Muscle layer of colon (tissue), 2 donors: ENCODE results near the gene IGSF22.

ENCODE experiments used
- H3K27ac ChIP-seq: one replicate; pipeline ENCODE4 v1.7.0; 2013; ENCODE audit warnings: low read depth, mild to moderate bottlenecking, low read length, moderate library complexity
- H3K27me3 ChIP-seq, 2 donors: one replicate each; pipeline ENCODE4 v1.7.0; 2013; ENCODE audit warnings: low read length in 2 of 2, mild to moderate bottlenecking in 2 of 2; ENCODE audit not compliant: insufficient read depth in 2 of 2, control insufficient read depth in 1 of 2
- H3K36me3 ChIP-seq: one replicate; pipeline ENCODE4 v1.7.0; 2013; ENCODE audit warnings: mild to moderate bottlenecking, low read length; ENCODE audit not compliant: insufficient read depth
- H3K4me1 ChIP-seq: one replicate; pipeline ENCODE4 v1.7.0; 2013; ENCODE audit warnings: mild to moderate bottlenecking, low read length; ENCODE audit not compliant: insufficient read depth
- H3K4me3 ChIP-seq, 2 donors: one replicate each; pipeline ENCODE4 v1.7.0; 2013; ENCODE audit warnings: low read length in 2 of 2, low read depth in 1 of 2, mild to moderate bottlenecking in 1 of 2, moderate library complexity in 1 of 2
- H3K9ac ChIP-seq: one replicate; pipeline ENCODE4 v1.7.0; 2013; ENCODE audit warnings: low read length
- H3K9me3 ChIP-seq: one replicate; pipeline ENCODE4 v1.7.0; 2013; ENCODE audit warnings: mild to moderate bottlenecking, low read length
- donor health status: abdominal sarcoma.
- donor health status: Adenocarcinoma of cecum.

IGSF22 gene

DNA sequence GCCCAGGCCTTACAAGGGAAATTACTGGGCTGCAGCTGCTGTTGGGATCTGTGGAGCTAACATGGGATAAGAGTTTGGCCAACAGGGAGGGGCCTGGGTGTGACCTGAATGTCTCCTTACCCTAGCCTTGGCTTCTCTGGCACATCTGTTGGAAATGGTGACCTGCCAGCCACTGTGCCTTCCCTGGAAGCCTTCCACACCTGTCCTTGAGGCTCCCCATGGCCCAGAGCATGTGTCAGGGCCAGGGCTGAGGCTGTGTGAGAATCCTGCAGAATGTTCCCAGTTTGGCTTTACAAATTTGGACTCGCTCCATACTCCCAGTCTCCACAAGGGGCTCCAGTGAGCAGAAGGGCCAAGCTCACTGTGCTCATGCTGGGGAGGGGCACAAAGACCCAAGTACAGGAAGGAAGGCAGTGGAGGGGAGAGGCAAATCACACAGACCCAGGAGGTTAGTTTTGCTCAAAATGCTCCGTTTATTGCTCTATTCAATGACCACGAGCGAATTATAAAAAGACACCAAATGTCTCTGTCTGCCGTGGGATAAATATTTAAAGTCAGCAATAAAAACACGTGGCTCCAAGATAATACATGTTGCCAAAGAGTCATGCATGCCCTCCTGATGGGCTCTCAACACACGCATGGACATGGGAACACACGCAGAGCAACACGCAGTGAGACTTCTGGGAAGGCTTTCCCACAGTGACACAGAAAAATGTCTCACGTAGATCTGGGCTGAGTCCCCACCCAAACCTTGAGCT, 1.7 kb upstream of the IGSF22 start:
- Histone ChIP-seq H3K4me1 (peaks cover 8% of the 10 kb centered on the region), H3K27me3 (no peaks in the 10 kb centered on the region), H3K9me3 (no peaks in the 10 kb centered on the region), H3K9ac (no peak overlapping the region), H3K4me3 (no peak overlapping the region), H3K27ac (no peak overlapping the region), H3K36me3 (no peaks in the 10 kb centered on the region)

DNA sequence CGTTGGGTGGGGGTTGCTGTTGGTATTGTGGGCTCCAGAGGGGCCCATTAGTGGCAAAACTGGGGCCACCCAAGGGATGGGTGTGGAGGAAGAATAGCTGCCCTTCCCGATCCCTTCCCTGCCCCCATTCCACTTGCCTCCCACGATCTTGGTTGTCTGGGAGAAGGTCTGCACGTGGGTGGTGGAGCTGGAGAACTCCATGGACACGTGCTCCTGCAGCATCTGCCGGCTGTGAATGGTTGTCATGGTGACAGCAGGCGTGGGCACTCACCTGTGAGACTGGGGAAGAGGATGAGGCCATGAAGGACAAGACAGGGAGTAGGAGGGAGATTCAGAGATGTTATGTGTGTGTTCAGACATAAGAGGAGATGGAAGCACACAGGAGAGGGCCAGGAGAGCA, 2.0 kb downstream of the IGSF22 start:
- Histone ChIP-seq H3K9ac (no peak overlapping the region), H3K36me3 (no peaks in the 10 kb centered on the region), H3K4me3 (no peak overlapping the region), H3K27ac (no peak overlapping the region), H3K27me3 (no peaks in the 10 kb centered on the region), H3K4me1 (peaks cover 25% of the 10 kb centered on the region), H3K9me3 (no peaks in the 10 kb centered on the region)

DNA sequence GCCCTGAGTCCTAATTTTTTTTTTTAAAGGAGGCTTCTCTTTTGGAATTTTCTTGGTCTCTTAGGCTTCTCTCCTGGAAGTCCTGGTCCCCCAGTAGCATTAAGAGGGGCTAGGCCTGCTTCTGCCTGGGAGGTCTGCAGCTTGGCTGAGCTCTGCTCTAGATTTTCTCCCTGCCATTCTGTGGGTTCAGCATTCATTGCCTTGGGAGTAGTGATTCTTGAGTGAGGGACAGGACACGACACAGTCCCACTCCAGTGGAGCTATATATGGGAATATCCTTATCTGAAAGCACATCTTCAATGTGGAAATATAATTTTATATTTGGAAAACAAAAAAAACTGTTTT, 3.7 kb downstream of the IGSF22 start:
- Histone ChIP-seq H3K4me1 (peaks cover 17% of the 10 kb centered on the region), H3K9me3 (no peaks in the 10 kb centered on the region), H3K27ac (no peak overlapping the region), H3K4me3 (peak overlapping the region in 1 of 2 donors; percentile 67), H3K27me3 (no peaks in the 10 kb centered on the region), H3K9ac (no peak overlapping the region), H3K36me3 (no peaks in the 10 kb centered on the region)

DNA sequence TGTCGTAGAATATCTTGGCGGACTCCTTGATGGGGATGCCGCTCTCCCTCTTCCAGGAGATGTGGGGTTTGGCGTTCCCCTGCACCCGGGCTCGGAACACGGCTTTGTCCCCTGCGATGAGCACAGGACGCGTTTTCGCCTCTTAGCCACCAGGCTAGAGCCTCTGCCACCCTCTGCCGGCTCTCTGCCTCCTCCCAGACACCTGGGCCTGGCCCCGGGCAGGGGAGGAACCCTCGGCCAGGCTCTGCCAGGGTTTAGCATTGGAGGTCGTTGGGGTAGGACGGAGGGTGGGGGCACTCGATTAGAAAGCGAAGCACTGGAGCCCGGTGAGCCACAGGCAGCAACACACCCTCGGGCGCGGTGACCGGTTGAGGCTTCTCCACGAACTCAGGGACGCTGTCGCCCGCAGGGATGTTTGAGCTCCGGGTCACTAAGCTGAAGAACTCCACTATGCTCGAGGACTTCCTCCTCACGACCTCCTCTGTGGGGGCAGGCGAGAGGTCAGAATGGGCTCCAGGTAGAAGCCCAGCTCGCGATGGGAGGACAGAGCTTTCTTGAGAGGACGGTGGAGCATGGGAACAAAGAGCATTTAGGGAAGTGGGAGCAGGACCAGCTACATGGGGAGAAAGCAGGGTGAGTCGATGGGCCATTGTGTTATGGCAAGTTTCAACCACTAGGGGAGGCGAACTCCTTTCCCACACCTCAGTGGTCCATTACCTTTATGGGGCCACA, 4.3 kb downstream of the IGSF22 start:
- peak overlapping the region; percentile 56 to 67 for H3K4me3 ChIP-seq
- peak overlapping the region; percentile 68 for H3K9ac ChIP-seq
- no peaks in the 10 kb centered on the region for H3K27me3 ChIP-seq
- H3K36me3 ChIP-seq: no peaks in the 10 kb centered on the region
- H3K4me1 ChIP-seq: peaks cover 17% of the 10 kb centered on the region
- peak overlapping the region; percentile 28 for H3K27ac ChIP-seq
- H3K9me3 ChIP-seq: no peaks in the 10 kb centered on the region

DNA sequence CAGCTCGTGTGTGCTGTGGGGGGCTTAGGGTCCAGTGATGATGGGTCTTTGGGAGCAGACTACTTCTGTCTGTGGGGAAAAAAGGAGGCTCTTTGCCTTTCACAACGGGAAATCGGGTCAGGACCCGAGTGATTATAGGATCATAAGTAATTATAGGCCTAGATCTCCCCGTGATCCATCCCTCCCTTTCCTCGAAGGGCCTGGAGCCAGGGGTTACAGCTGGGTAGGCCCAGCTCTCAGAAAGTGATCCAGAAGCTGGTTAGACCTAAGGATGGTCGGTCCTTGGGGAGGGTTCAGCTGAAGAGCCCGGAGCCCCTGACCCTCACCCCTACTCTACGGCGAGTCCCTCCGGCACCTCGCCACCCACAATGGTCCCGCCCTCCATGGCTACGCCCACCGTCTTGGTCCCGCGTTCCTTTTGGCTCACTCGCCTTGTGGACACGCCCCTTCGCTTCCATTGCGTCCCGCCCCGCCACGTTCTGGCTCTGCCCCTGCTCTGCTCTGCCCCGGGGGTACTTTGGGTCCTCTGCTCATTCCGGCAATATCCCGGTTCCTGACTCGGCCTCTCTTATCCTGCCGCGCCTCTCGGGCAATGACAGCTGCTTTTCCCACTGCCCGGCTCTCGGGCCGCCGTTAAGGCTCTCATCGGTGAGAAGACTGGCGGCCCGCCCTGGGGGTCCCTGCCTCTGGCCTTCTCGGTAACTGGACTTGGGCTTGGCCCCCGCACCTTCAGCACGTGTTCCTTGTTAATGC, 5.0 kb downstream of the IGSF22 start:
- H3K4me1 ChIP-seq: peaks cover 17% of the 10 kb centered on the region
- H3K36me3 ChIP-seq: no peaks in the 10 kb centered on the region
- H3K27ac ChIP-seq: peak overlapping the region; percentile 28
- no peaks in the 10 kb centered on the region for H3K9me3 ChIP-seq
- H3K4me3 ChIP-seq: peak overlapping the region; percentile 56 to 67
- H3K27me3 ChIP-seq: no peaks in the 10 kb centered on the region
- peak overlapping the region; percentile 68 for H3K9ac ChIP-seq

DNA sequence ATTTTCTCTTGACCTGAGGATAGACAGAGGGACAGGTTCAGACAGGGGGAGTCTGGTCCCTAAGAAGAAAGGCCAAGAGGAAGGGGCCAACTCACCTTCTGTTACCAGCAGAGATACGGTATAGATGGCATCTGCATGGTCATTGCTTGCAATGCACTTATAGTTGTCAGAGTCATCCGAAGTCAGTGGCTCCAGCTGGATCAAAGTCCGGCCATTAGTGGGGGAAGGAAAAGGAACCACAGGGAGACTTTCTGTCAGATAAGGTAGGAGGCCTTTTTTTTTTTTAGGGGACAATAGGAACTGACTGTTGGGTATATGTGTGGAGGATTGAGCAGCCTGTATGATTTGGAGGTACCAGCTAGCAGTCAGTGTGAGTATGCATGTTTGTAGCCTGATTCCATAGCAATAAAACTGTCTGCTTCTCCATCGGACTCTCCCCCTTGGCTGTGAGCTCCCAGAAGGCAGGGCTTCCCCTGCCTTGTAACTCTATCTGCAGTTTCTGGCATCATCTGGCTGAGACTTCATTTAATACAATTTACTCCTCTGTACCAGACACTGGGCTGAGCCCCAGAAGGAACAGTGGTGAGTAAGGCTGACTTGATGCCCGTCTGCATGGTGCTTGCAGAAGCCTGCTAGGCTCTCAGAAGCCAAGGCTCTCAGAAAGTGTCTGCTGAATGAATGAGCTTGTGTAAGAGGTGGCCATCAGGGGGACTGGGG, 5.7 kb downstream of the IGSF22 start:
- Histone ChIP-seq H3K4me1 (peaks cover 17% of the 10 kb centered on the region), H3K27ac (no peak overlapping the region), H3K27me3 (no peaks in the 10 kb centered on the region), H3K9ac (peak overlapping the region; percentile 68), H3K9me3 (no peaks in the 10 kb centered on the region), H3K36me3 (no peaks in the 10 kb centered on the region), H3K4me3 (peak overlapping the region in 1 of 2 donors; percentile 67)

DNA sequence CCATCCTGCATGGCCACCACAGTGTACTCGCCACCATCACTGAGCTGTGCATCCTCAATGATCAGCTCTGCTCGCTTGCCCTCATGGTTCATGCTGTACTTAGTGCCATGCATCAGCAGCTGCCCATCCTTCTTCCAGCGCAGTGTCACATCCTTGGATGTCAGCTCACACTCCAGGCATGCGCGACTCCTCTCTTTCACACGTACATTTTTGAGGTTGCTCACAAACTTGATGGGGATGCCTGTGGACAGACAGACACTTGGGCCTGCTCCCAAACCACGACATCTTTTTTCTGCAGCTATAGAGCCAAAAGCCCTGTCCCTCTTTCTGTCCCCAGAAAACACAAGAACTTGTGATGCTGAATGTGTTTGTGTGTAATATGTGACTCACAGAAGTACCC, 10.5 kb downstream of the IGSF22 start:
- Histone ChIP-seq H3K9me3 (no peaks in the 10 kb centered on the region), H3K36me3 (no peaks in the 10 kb centered on the region), H3K4me1 (peaks cover 6% of the 10 kb centered on the region), H3K4me3 (no peak overlapping the region), H3K9ac (no peak overlapping the region), H3K27ac (no peak overlapping the region), H3K27me3 (no peaks in the 10 kb centered on the region)

DNA sequence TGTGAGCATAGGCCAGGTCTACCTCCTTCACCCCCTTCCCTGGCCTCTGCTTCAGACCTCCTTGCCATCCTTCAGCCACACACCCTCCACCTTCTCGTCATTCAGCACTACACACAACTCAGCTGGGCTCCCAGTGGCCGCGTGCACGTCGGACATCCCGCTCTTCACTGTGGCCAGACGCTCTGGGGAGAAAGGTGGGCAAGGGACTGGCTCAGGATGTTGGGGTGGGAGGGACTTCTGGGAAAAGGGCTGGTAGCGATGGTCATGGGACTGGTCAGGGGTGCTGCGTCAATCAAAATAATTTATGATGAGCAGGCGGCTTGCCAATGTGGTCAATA, 11.6 kb downstream of the IGSF22 start:
- no peaks in the 10 kb centered on the region for H3K4me1 ChIP-seq
- no peaks in the 10 kb centered on the region for H3K27me3 ChIP-seq
- H3K9ac ChIP-seq: no peak overlapping the region
- no peaks in the 10 kb centered on the region for H3K9me3 ChIP-seq
- no peak overlapping the region for H3K4me3 ChIP-seq
- H3K27ac ChIP-seq: no peak overlapping the region
- no peaks in the 10 kb centered on the region for H3K36me3 ChIP-seq

DNA sequence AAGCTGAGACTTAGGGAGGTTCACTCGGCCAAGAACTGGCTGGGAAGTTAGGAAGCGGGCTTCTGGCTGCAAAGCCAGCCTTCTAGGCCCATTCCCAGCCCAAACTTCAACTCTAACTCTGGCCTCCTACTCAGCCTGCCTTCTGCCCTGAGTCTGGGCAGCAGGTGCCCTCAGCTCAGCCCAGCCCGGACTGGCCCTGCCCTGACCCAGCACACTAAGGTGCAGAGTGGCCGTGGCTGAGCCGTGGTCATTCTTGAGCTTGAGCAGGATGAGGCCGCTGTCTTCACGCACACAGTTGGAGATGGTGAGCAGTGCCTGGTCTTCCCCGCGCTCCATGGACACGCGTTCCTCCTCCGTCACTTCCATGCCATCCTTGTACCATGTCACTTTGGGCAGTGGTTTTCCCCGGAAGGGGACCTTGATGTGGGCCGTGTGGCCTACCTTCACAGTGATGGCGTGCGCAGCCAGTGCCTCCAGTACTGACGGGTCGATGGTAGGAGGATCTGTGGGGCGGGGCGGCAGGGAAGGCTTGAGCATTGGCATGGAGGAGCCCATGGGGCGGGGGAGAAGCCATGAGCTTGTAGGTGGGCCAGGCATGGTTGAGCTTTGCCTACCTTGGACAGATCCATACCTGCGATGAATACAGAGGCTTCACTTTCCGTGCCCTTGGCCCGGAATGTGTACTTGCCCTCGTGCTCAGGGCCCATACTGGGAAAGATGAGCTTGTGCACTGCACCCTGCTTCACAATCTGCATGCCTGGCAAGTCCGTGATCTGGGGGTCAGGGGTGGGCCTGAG, 12.1 kb downstream of the IGSF22 start:
- Histone ChIP-seq H3K4me1 (no peaks in the 10 kb centered on the region), H3K27me3 (no peaks in the 10 kb centered on the region), H3K27ac (no peak overlapping the region), H3K9ac (no peak overlapping the region), H3K36me3 (no peaks in the 10 kb centered on the region), H3K9me3 (no peaks in the 10 kb centered on the region), H3K4me3 (no peak overlapping the region)

DNA sequence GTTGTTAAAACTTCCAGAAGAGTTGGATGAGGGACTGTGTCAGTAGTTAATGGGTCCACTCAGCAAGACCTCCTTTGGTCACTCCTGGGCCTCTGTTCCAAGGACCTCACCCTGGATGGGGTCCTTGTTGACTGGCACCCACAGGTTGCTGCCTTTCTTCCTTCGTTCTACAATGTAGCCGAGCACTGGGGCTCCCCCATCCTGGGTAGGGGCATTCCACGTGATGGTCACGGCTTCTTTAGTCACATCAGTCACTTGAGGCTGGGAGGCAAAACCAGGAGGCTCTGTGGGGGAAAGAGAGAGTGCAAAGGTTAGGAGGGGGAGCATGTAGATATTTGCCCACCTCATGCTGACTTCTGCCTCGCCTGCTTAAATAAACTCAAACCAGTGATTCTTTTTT, 15.4 kb downstream of the IGSF22 start:
- Histone ChIP-seq H3K4me1 (peaks cover 2% of the 10 kb centered on the region), H3K4me3 (no peak overlapping the region), H3K27ac (no peak overlapping the region), H3K9ac (no peak overlapping the region), H3K27me3 (no peaks in the 10 kb centered on the region), H3K36me3 (no peaks in the 10 kb centered on the region), H3K9me3 (no peaks in the 10 kb centered on the region)
